ENCODE results near the gene GALNT2. TPM values are rescaled to one million over a fixed set of nuclear protein-coding genes. Genes with fewer than 3 reads are reported as not detected.

The GALNT2 gene
- total and polyA plus RNA-seq, 2 experiments from 2014 or later = 96.7 to 143 TPM

DNA sequence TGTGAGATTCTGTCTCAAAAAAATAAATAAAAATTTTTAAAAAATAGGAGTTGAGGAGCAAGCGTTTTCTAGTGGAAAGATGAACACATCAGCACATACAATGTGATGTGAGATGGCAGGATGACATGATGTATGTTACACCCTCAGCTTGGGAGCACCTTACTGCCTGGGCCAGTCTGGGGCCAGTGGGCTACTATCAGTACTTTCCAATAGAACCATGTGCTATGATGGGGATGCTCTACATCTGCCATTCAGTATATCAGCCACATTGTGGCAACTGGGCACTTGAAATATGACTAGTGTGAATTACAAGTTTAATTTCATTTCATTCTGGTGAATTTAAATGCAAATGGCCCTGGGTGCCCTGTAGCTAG is 203.1 kb downstream of the GALNT2 start:
- WGBS (ENCODE audit: low lambda C conversion rate, missing lambda C conversion rate) = 100% methylated on average over 1 of the region's 1 CpG
- no peak overlapping the region for H2AFZ ChIP-seq
- peak overlapping the region; percentile 6 for H3K27ac ChIP-seq
- no peak for TF ChIP-seq EZH2phosphoT487 (IDR thresholded peaks at IDR 0.05; ENCODE audit: low read depth, severe bottlenecking, unreplicated experiment)
- no peak for TF ChIP-seq EZH2 (IDR thresholded peaks at IDR 0.05; ENCODE audit: borderline replicate concordance)
- TF ChIP-seq CTCF (IDR thresholded peaks at IDR 0.05; ENCODE audit: poor library complexity) = no peak
- H3K27me3 ChIP-seq = no peaks in the 10 kb centered on the region
- H4K20me1 ChIP-seq (ENCODE audit: insufficient read depth, poor library complexity, severe bottlenecking) = no peaks in the 10 kb centered on the region
- peaks cover 8% of the 10 kb centered on the region for H3K4me1 ChIP-seq (ENCODE audit: insufficient read depth)
- no peaks in the 10 kb centered on the region for H3K9me2 ChIP-seq (replicated peaks; ENCODE audit: insufficient read depth)
- no peak for DNase-seq (ENCODE audit: low spot score)
- H3K4me2 ChIP-seq = no peak overlapping the region
- no peaks in the 10 kb centered on the region for H3K36me3 ChIP-seq (replicated peaks; ENCODE audit: insufficient read depth, low read depth)
- no peaks in the 10 kb centered on the region for H3K79me2 ChIP-seq
- no peaks in the 10 kb centered on the region for H3K9me3 ChIP-seq (ENCODE audit: low read depth)
- no peak overlapping the region for H3K4me3 ChIP-seq

DNA sequence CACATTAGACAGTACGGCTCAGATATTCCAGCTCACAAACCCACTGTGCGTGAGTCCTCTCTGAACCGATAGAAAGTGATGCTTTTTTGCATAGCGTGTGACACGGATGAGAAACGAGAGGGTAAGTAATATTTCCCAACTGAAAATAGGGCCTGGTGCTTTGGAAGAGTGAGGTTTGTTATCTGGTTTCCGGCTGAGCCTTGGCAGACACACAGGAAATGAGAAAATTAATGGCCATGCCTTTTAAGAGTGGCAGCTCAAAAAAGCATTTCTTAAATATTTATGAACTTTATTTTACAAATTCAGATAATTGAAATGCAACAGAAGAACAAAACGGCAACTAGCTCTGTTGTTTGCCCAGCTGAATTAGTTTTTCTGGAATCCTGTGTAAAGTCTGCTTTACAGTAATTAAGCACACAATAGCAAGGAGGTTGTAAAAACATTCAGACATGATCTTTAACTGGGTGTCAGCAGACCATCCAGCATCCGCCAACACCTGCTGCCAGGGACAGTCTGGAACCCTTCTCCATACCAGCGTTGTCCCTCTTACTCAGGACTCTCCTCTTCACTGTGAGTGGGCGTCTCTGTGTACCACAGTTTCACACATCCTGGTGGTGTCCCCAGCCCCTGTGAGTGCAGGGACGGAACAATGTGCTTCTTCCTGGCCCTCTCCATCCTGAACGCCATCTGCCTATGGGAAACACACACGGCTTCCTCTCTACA is 203.7 kb downstream of the GALNT2 start:
- Histone ChIP-seq H3K9me3 (ENCODE audit: low read depth) (no peaks in the 10 kb centered on the region), H3K9me2 (replicated peaks; ENCODE audit: insufficient read depth) (no peaks in the 10 kb centered on the region), H3K36me3 (replicated peaks; ENCODE audit: insufficient read depth, low read depth) (no peaks in the 10 kb centered on the region), H3K27me3 (no peaks in the 10 kb centered on the region), H3K4me2 (no peak overlapping the region), H2AFZ (no peak overlapping the region), H3K4me3 (no peak overlapping the region), H3K4me1 (ENCODE audit: insufficient read depth) (peaks cover 8% of the 10 kb centered on the region), H3K27ac (peak overlapping the region; percentile 6), H3K79me2 (no peaks in the 10 kb centered on the region), H4K20me1 (ENCODE audit: insufficient read depth, poor library complexity, severe bottlenecking) (no peaks in the 10 kb centered on the region)
- 71% methylated on average over 14 of the region's 14 CpGs for WGBS (ENCODE audit: low lambda C conversion rate, missing lambda C conversion rate)
- no peak for DNase-seq (ENCODE audit: low spot score)
- TF ChIP-seq EZH2 (IDR thresholded peaks at IDR 0.05; ENCODE audit: borderline replicate concordance) = no peak
- TF ChIP-seq CTCF (IDR thresholded peaks at IDR 0.05; ENCODE audit: poor library complexity) = no peak
- no peak for TF ChIP-seq EZH2phosphoT487 (IDR thresholded peaks at IDR 0.05; ENCODE audit: low read depth, severe bottlenecking, unreplicated experiment)

DNA sequence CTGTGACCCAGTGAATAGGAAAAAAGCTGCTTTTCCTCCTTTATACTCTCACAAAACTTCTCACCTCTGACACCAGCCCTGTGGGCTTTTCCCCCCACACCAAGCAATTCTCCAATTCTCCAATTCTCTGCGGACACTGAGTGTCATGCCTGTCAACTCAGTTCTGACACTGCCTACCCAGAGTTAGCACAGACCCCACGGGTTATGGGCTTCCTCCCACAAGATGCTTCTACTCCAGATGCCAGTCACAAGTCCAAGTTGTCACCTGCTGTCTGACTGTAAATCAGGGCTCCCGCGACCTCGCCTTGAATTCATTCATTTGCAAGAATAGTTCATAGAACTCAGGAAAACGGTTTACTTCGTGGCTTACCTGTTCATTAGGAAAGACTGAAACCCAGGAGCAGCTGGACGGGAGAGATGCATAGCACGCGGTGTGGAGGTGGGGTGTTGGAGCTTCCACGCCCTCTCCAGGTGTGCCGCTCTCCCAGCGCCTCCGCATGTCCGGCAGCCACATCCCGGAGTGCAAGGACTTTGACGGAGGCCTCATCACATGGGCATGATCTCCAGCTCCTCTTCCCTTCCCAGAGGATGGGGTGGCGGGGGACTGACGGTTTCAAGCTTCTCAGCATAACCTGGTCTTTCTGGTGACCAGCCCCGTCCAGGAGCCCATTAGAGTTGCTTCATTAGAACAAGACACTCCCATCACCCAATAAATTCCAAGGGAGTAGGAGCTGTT is 204.4 kb downstream of the GALNT2 start:
- no peaks in the 10 kb centered on the region for H3K27me3 ChIP-seq
- no peak for DNase-seq (ENCODE audit: low spot score)
- H4K20me1 ChIP-seq (ENCODE audit: insufficient read depth, poor library complexity, severe bottlenecking) = no peaks in the 10 kb centered on the region
- no peak overlapping the region for H3K4me2 ChIP-seq
- no peaks in the 10 kb centered on the region for H3K79me2 ChIP-seq
- H3K9me3 ChIP-seq (ENCODE audit: low read depth) = no peaks in the 10 kb centered on the region
- TF ChIP-seq EZH2phosphoT487 (IDR thresholded peaks at IDR 0.05; ENCODE audit: low read depth, severe bottlenecking, unreplicated experiment) = no peak
- no peak for TF ChIP-seq EZH2 (IDR thresholded peaks at IDR 0.05; ENCODE audit: borderline replicate concordance)
- no peak for TF ChIP-seq CTCF (IDR thresholded peaks at IDR 0.05; ENCODE audit: poor library complexity)
- H2AFZ ChIP-seq = no peak overlapping the region
- H3K4me3 ChIP-seq = no peak overlapping the region
- WGBS (ENCODE audit: low lambda C conversion rate, missing lambda C conversion rate) = 92% methylated on average over 20 of the region's 20 CpGs
- H3K36me3 ChIP-seq (replicated peaks; ENCODE audit: insufficient read depth, low read depth) = no peaks in the 10 kb centered on the region
- H3K9me2 ChIP-seq (replicated peaks; ENCODE audit: insufficient read depth) = no peaks in the 10 kb centered on the region
- peaks cover 8% of the 10 kb centered on the region for H3K4me1 ChIP-seq (ENCODE audit: insufficient read depth)
- no peak overlapping the region for H3K27ac ChIP-seq
